ENCODE measurements around the gene RSAD1.

Gene RSAD1

DNA sequence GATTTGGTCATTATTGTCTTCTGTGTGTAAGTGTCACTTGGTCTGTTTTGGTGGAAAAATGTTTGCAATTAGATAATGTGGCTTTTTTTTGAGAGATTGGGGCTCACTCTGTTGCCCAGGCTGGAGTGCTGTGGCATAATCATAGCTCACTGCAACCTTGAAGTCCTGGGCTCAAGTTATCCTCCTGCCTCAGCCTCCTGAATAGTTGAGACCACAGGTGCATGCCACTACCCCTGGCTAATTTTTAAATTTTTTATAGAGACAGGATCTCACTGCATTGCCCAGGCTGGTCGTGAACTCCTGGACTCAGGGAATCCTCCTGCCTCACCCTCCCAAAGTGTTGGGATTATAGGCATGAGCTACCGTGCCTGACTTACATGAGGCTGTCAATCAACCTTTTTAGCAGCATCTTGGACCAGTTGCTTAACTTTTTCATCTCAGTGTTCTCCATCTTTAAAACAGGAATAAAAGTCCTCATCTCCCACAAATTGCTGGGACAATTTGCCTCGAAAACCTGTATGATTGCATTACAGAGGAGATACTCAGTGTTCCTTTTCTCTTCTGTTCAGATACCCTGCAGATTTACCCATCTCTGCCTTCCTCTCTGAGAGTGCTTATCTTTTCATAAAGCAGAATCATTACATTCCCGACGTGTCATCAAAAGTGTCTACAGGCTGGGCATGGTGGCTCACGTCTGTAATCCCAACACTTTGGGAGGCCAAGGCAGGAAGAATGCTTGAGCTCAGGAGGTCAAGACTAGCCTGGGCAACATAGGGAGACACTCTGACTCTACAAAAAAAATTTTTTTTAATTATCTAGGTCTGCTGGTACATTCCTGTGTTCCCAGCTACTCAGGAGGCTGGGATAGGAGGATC lies 33.6 kb upstream of the RSAD1 start:
- no peak overlapping the region for H3K4me3 ChIP-seq (ENCODE audit: low read depth, low read length)
- peaks cover 8% of the 10 kb centered on the region for H3K4me1 ChIP-seq (ENCODE audit: control insufficient read depth, insufficient read depth, low read length)
- no peaks in the 10 kb centered on the region for H3K9me3 ChIP-seq (ENCODE audit: control insufficient read depth, insufficient read depth, low read length)
- no peaks in the 10 kb centered on the region for H3K27me3 ChIP-seq (ENCODE audit: control insufficient read depth, insufficient read depth, low read length)
- H3K27ac ChIP-seq (ENCODE audit: low read depth, low read length): no peak overlapping the region
- no peaks in the 10 kb centered on the region for H3K36me3 ChIP-seq (ENCODE audit: control insufficient read depth, insufficient read depth, low read length)
- H3K9ac ChIP-seq (ENCODE audit: low read depth, low read length): no peak overlapping the region

- Histone ChIP-seq H3K9me3 (ENCODE audit: control insufficient read depth, insufficient read depth, low read length) (no peaks in the 10 kb centered on the region), H3K36me3 (ENCODE audit: control insufficient read depth, insufficient read depth, low read length) (no peaks in the 10 kb centered on the region), H3K4me1 (ENCODE audit: control insufficient read depth, insufficient read depth, low read length) (peaks cover 8% of the 10 kb centered on the region; the same call in 1 of the 2 replicates), H3K27ac (ENCODE audit: low read depth, low read length) (no peak overlapping the region), H3K27me3 (ENCODE audit: control insufficient read depth, insufficient read depth, low read length) (no peaks in the 10 kb centered on the region), H3K9ac (ENCODE audit: low read depth, low read length) (no peak overlapping the region), H3K4me3 (ENCODE audit: low read depth, low read length) (no peak overlapping the region)
Observed at GRCh38 chr17:50445730-50446325, 32.8 kb upstream of the RSAD1 start.

DNA sequence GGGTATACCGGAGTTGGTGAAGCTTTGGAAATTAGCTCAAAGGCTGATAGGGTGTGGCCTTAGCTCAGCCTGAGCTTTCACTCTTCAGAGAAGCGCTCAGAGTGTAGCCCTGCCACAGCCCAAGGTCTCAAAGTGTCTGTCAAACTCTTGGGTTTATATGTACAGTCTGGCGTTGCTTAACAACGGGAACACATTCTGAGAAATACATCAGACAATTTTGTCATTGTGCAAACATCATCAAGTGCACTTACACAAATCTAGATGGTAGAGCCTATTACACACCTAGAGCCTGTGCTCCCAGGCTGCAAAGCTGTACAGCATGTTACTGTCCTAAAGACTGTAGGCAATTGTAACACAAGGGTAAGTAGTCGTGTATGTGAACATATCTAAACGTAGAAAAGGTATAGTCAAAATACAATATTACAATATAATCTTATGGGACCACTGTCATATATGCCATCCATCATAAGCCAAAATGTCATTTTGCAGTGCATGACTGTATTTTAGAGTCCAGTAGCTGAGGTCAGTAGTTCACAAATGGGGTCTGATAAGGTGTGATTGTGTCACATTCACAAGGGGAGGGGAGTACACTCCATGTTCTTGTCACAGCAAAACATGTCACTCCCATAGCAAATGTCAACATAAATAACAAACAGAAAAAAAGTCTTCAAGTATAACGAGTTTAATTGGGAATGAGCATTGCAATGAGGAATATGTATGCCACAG lies 30.6 kb upstream of the RSAD1 start:
- Histone ChIP-seq H3K36me3 (ENCODE audit: control insufficient read depth, insufficient read depth, low read length) (no peaks in the 10 kb centered on the region), H3K27me3 (ENCODE audit: control insufficient read depth, insufficient read depth, low read length) (no peaks in the 10 kb centered on the region), H3K9ac (ENCODE audit: low read depth, low read length) (no peak overlapping the region), H3K4me1 (ENCODE audit: control insufficient read depth, insufficient read depth, low read length) (peaks cover 8% of the 10 kb centered on the region; the same call in 1 of the 2 replicates), H3K27ac (ENCODE audit: low read depth, low read length) (no peak overlapping the region), H3K9me3 (ENCODE audit: control insufficient read depth, insufficient read depth, low read length) (no peaks in the 10 kb centered on the region), H3K4me3 (ENCODE audit: low read depth, low read length) (no peak overlapping the region)

- Histone ChIP-seq H3K27ac (ENCODE audit: low read depth, low read length) (no peak overlapping the region), H3K36me3 (ENCODE audit: control insufficient read depth, insufficient read depth, low read length) (no peaks in the 10 kb centered on the region), H3K4me3 (ENCODE audit: low read depth, low read length) (no peak overlapping the region), H3K27me3 (ENCODE audit: control insufficient read depth, insufficient read depth, low read length) (no peaks in the 10 kb centered on the region), H3K9me3 (ENCODE audit: control insufficient read depth, insufficient read depth, low read length) (no peaks in the 10 kb centered on the region), H3K4me1 (ENCODE audit: control insufficient read depth, insufficient read depth, low read length) (peaks cover 2% of the 10 kb centered on the region; the same call in 1 of the 2 replicates), H3K9ac (ENCODE audit: low read depth, low read length) (no peak overlapping the region)
Observed at GRCh38 chr17:50448643-50449042, 30.0 kb upstream of the RSAD1 start.

- H3K9ac ChIP-seq (ENCODE audit: low read depth, low read length): no peak overlapping the region
- H3K4me1 ChIP-seq (ENCODE audit: control insufficient read depth, insufficient read depth, low read length): no peaks in the 10 kb centered on the region
- H3K9me3 ChIP-seq (ENCODE audit: control insufficient read depth, insufficient read depth, low read length): no peaks in the 10 kb centered on the region
- H3K36me3 ChIP-seq (ENCODE audit: control insufficient read depth, insufficient read depth, low read length): no peaks in the 10 kb centered on the region
- no peak overlapping the region for H3K27ac ChIP-seq (ENCODE audit: low read depth, low read length)
- H3K4me3 ChIP-seq (ENCODE audit: low read depth, low read length): no peak overlapping the region
- no peaks in the 10 kb centered on the region for H3K27me3 ChIP-seq (ENCODE audit: control insufficient read depth, insufficient read depth, low read length)
Observed at GRCh38 chr17:50451943-50452629, 26.6 kb upstream of the RSAD1 start.

GRCh38 chr17:50452630-50453300 lies 25.9 kb upstream of the RSAD1 start:
- no peaks in the 10 kb centered on the region for H3K36me3 ChIP-seq (ENCODE audit: control insufficient read depth, insufficient read depth, low read length)
- no peaks in the 10 kb centered on the region for H3K9me3 ChIP-seq (ENCODE audit: control insufficient read depth, insufficient read depth, low read length)
- H3K4me1 ChIP-seq (ENCODE audit: control insufficient read depth, insufficient read depth, low read length): no peaks in the 10 kb centered on the region
- H3K27me3 ChIP-seq (ENCODE audit: control insufficient read depth, insufficient read depth, low read length): no peaks in the 10 kb centered on the region
- H3K9ac ChIP-seq (ENCODE audit: low read depth, low read length): no peak overlapping the region
- no peak overlapping the region for H3K27ac ChIP-seq (ENCODE audit: low read depth, low read length)
- H3K4me3 ChIP-seq (ENCODE audit: low read depth, low read length): no peak overlapping the region

- Histone ChIP-seq H3K27ac (ENCODE audit: low read depth, low read length) (no peak overlapping the region), H3K4me1 (ENCODE audit: control insufficient read depth, insufficient read depth, low read length) (no peaks in the 10 kb centered on the region), H3K36me3 (ENCODE audit: control insufficient read depth, insufficient read depth, low read length) (no peaks in the 10 kb centered on the region), H3K9me3 (ENCODE audit: control insufficient read depth, insufficient read depth, low read length) (no peaks in the 10 kb centered on the region), H3K27me3 (ENCODE audit: control insufficient read depth, insufficient read depth, low read length) (no peaks in the 10 kb centered on the region), H3K9ac (ENCODE audit: low read depth, low read length) (no peak overlapping the region), H3K4me3 (ENCODE audit: low read depth, low read length) (no peak overlapping the region)
Observed at GRCh38 chr17:50453901-50454300, 24.8 kb upstream of the RSAD1 start.

- no peak overlapping the region for H3K9ac ChIP-seq (ENCODE audit: low read depth, low read length)
- no peaks in the 10 kb centered on the region for H3K36me3 ChIP-seq (ENCODE audit: control insufficient read depth, insufficient read depth, low read length)
- no peaks in the 10 kb centered on the region for H3K4me1 ChIP-seq (ENCODE audit: control insufficient read depth, insufficient read depth, low read length)
- no peak overlapping the region for H3K27ac ChIP-seq (ENCODE audit: low read depth, low read length)
- no peaks in the 10 kb centered on the region for H3K27me3 ChIP-seq (ENCODE audit: control insufficient read depth, insufficient read depth, low read length)
- no peak overlapping the region for H3K4me3 ChIP-seq (ENCODE audit: low read depth, low read length)
- no peaks in the 10 kb centered on the region for H3K9me3 ChIP-seq (ENCODE audit: control insufficient read depth, insufficient read depth, low read length)
Observed at GRCh38 chr17:50457621-50458020, 21.0 kb upstream of the RSAD1 start.

GRCh38 chr17:50458270-50458669 lies 20.4 kb upstream of the RSAD1 start:
- Histone ChIP-seq H3K9ac (ENCODE audit: low read depth, low read length) (no peak overlapping the region), H3K27me3 (ENCODE audit: control insufficient read depth, insufficient read depth, low read length) (no peaks in the 10 kb centered on the region), H3K4me1 (ENCODE audit: control insufficient read depth, insufficient read depth, low read length) (no peaks in the 10 kb centered on the region), H3K36me3 (ENCODE audit: control insufficient read depth, insufficient read depth, low read length) (no peaks in the 10 kb centered on the region), H3K9me3 (ENCODE audit: control insufficient read depth, insufficient read depth, low read length) (no peaks in the 10 kb centered on the region), H3K4me3 (ENCODE audit: low read depth, low read length) (no peak overlapping the region), H3K27ac (ENCODE audit: low read depth, low read length) (no peak overlapping the region)
